Stimulated activated naive CD4-positive, alpha-beta T cell treated with Interleukin-2 at 50 U/mL for 16 hours (primary cell): ENCODE measurements around the gene SRGAP1.

Experiments
- DNase-seq: peaks from one replicate; lab custom pipeline; 2025; lab: John Stamatoyannopoulos, UW

SRGAP1 gene

GRCh38 chr12:64205542-64205941 lies 361.0 kb downstream of the SRGAP1 start:
- no peak for DNase-seq

GRCh38 chr12:64207453-64207852 lies 363.0 kb downstream of the SRGAP1 start:
- DNase-seq, result no peak
